Measurements from ENCODE around the gene KEL.

The KEL gene

GRCh38 chr7:142964502-142965246 lies 2.5 kb upstream of the KEL start:
- no peak for DNase-seq
- in situ Hi-C loops (cut with HindIII; ENCODE audit: low pct_ligation_motif_present, low pct_unique_long_range_greater_than_20kb, low sequenced_read_pairs): no loop called here

GRCh38 chr7:142963993-142964392 lies 1.8 kb upstream of the KEL start:
- in situ Hi-C loops (cut with HindIII; ENCODE audit: low pct_ligation_motif_present, low pct_unique_long_range_greater_than_20kb, low sequenced_read_pairs): no loop called here
- no peak for DNase-seq

GRCh38 chr7:142962991-142963390 lies 828 bp upstream of the KEL start:
- in situ Hi-C loops (cut with HindIII; ENCODE audit: low pct_ligation_motif_present, low pct_unique_long_range_greater_than_20kb, low sequenced_read_pairs): no loop called here

GRCh38 chr7:142961595-142961972 lies 579 bp downstream of the KEL start:
- in situ Hi-C loops (cut with HindIII; ENCODE audit: low pct_ligation_motif_present, low pct_unique_long_range_greater_than_20kb, low sequenced_read_pairs): no loop called here
- no peak for DNase-seq

More at GRCh38 chr7:142962991-142963390, 828 bp upstream of the KEL start:
- no peak for DNase-seq

- in situ Hi-C loops (cut with HindIII; ENCODE audit: low pct_ligation_motif_present, low pct_unique_long_range_greater_than_20kb, low sequenced_read_pairs): no loop called here
- peak; percentile 18 for DNase-seq
These were observed 1.1 kb downstream of the KEL start for GRCh38 chr7:142960955-142961512.

GRCh38 chr7:142959202-142959601 lies 3.0 kb downstream of the KEL start:
- DNase-seq: no peak
- in situ Hi-C loops (cut with HindIII; ENCODE audit: low pct_ligation_motif_present, low pct_unique_long_range_greater_than_20kb, low sequenced_read_pairs): no loop called here

- no peak for DNase-seq
- in situ Hi-C loops (cut with HindIII; ENCODE audit: low pct_ligation_motif_present, low pct_unique_long_range_greater_than_20kb, low sequenced_read_pairs): no loop called here
These were observed 4.4 kb downstream of the KEL start for GRCh38 chr7:142957723-142958122.

- in situ Hi-C loops (cut with HindIII; ENCODE audit: low pct_ligation_motif_present, low pct_unique_long_range_greater_than_20kb, low sequenced_read_pairs): no loop called here
- DNase-seq: peak; percentile 38
These were observed 5.1 kb downstream of the KEL start for GRCh38 chr7:142956951-142957623.

GRCh38 chr7:142954680-142955268 lies 7.4 kb downstream of the KEL start:
- in situ Hi-C loops (cut with HindIII; ENCODE audit: low pct_ligation_motif_present, low pct_unique_long_range_greater_than_20kb, low sequenced_read_pairs): no loop called here
- no peak for DNase-seq

GRCh38 chr7:142950235-142950634 lies 11.9 kb downstream of the KEL start:
- in situ Hi-C loops (cut with HindIII; ENCODE audit: low pct_ligation_motif_present, low pct_unique_long_range_greater_than_20kb, low sequenced_read_pairs): no loop called here
- no peak for DNase-seq

GRCh38 chr7:142948603-142949002 lies 13.6 kb downstream of the KEL start:
- in situ Hi-C loops (cut with HindIII; ENCODE audit: low pct_ligation_motif_present, low pct_unique_long_range_greater_than_20kb, low sequenced_read_pairs): no loop called here
- DNase-seq: no peak

GRCh38 chr7:142945001-142945400 lies 17.2 kb downstream of the KEL start:
- in situ Hi-C loops (cut with HindIII; ENCODE audit: low pct_ligation_motif_present, low pct_unique_long_range_greater_than_20kb, low sequenced_read_pairs): no loop called here

GRCh38 chr7:142943706-142944268 lies 18.4 kb downstream of the KEL start:
- in situ Hi-C loops (cut with HindIII; ENCODE audit: low pct_ligation_motif_present, low pct_unique_long_range_greater_than_20kb, low sequenced_read_pairs): no loop called here
- no peak for DNase-seq

More at GRCh38 chr7:142945001-142945400, 17.2 kb downstream of the KEL start:
- DNase-seq: no peak

- in situ Hi-C loops (cut with HindIII; ENCODE audit: low pct_ligation_motif_present, low pct_unique_long_range_greater_than_20kb, low sequenced_read_pairs): no loop called here
- DNase-seq: no peak
These were observed 19.4 kb downstream of the KEL start for GRCh38 chr7:142942746-142943145.

GRCh38 chr7:142941541-142941940 lies 20.6 kb downstream of the KEL start:
- no peak for DNase-seq

GRCh38 chr7:142940966-142941535 lies 21.1 kb downstream of the KEL start:
- no peak for DNase-seq
- in situ Hi-C loops (cut with HindIII; ENCODE audit: low pct_ligation_motif_present, low pct_unique_long_range_greater_than_20kb, low sequenced_read_pairs): no loop called here

More at GRCh38 chr7:142941541-142941940, 20.6 kb downstream of the KEL start:
- in situ Hi-C loops (cut with HindIII; ENCODE audit: low pct_ligation_motif_present, low pct_unique_long_range_greater_than_20kb, low sequenced_read_pairs): no loop called here

GRCh38 chr7:142939226-142939910 lies 22.8 kb downstream of the KEL start, which contains the start of gene LLCFC1:
TSS of gene LLCFC1 (plus strand) at chr7:142939484. CDS start at chr7:142939622, 138 bp downstream.
- in situ Hi-C loops (cut with HindIII; ENCODE audit: low pct_ligation_motif_present, low pct_unique_long_range_greater_than_20kb, low sequenced_read_pairs): no loop called here
- DNase-seq: peak; percentile 30

GRCh38 chr7:142938611-142939010 lies 23.6 kb downstream of the KEL start:
- no peak for DNase-seq
- in situ Hi-C loops (cut with HindIII; ENCODE audit: low pct_ligation_motif_present, low pct_unique_long_range_greater_than_20kb, low sequenced_read_pairs): no loop called here
